Endothelial cell of umbilical vein (primary cell): ENCODE measurements around the gene OR52N4.

Experiments used
- EZH2 ChIP-seq: IDR thresholded peaks from 2 replicates; pipeline ENCODE4 v1.6.1; 2012; ENCODE audit warnings: borderline replicate concordance, low read depth, mild to moderate bottlenecking, moderate library complexity, low read length, inconsistent platforms; ENCODE audit not compliant: severe bottlenecking
- FOS ChIP-seq: IDR thresholded peaks from 2 replicates; pipeline ENCODE4 v1.6.1; 2011; ENCODE audit warnings: mild to moderate bottlenecking, low read length, moderate library complexity, borderline replicate concordance; ENCODE audit not compliant: insufficient read depth
- GATA2 ChIP-seq: IDR thresholded peaks from 2 replicates; pipeline ENCODE4 v1.7.0; 2011; ENCODE audit warnings: low read depth, mild to moderate bottlenecking, moderate library complexity, mixed read lengths, low read length; ENCODE audit not compliant: insufficient read length, insufficient read depth
- JUN ChIP-seq: IDR thresholded peaks from 2 replicates; pipeline ENCODE4 v1.6.1; 2011; ENCODE audit warnings: borderline replicate concordance, low read depth; ENCODE audit not compliant: insufficient read length, insufficient read depth
- MYC ChIP-seq: IDR thresholded peaks from one replicate; pipeline ENCODE4 v1.6.1; 2011; ENCODE audit warnings: mild to moderate bottlenecking, low read depth, low read length
- POLR2A ChIP-seq: IDR thresholded peaks from 2 replicates; pipeline ENCODE4 v1.6.1; 2012; ENCODE audit warnings: low read depth, mild to moderate bottlenecking, control low read depth, low read length
- POLR2AphosphoS5 ChIP-seq: IDR thresholded peaks from 2 replicates; pipeline ENCODE4 v1.6.1; 2012; ENCODE audit warnings: low read depth, mild to moderate bottlenecking, control low read depth, low read length, moderate library complexity; ENCODE audit not compliant: insufficient read depth
- TF ChIP-seq, protein P1 (sequence below): IDR thresholded peaks from 2 replicates; pipeline ENCODE4 v1.6.1; 2011; ENCODE audit not compliant: insufficient read depth, insufficient read length
- TF ChIP-seq, protein P2 (sequence below), 2 donors: IDR thresholded peaks; 1 replicate in 1 of 2; 2 replicates in 1 of 2; pipeline ENCODE4 v1.5.1; 2011; ENCODE audit warnings: low read length in 2 of 2, mild to moderate bottlenecking in 2 of 2, moderate library complexity in 2 of 2, control low read depth in 1 of 2, inconsistent platforms in 1 of 2, low read depth in 1 of 2; ENCODE audit not compliant: insufficient read depth in 1 of 2; ENCODE audit errors: extremely low read depth in 1 of 2

DNA sequence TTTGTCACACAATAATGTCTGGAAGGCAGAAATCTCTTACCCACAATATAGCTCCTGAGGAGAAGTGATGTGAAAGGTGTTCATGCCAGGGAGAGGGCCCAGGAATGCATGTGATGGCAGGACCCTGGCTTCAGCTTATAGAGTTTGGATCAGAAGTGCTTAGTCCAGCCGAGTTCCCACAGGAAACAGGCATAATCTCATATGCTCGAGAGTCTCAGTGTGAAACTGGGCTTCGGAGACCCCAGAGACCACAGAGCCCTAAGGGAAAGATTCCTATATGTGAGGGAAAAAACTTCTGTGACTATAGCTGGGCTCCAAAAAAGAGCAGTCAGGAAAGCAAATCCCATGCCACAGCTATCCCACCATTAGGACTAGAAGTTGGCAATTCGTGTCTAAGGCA is 29.2 kb downstream of the OR52N4 start, which contains the start of gene OR52N5:
- TF ChIP-seq POLR2AphosphoS5 (no peak), FOS (no peak), POLR2A (no peak), JUN (no peak), EZH2 (no peak), MYC (no peak), GATA2 (no peak)
- TF ChIP-seq, protein P1, sequence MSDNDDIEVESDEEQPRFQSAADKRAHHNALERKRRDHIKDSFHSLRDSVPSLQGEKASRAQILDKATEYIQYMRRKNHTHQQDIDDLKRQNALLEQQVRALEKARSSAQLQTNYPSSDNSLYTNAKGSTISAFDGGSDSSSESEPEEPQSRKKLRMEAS: no peak
- TF ChIP-seq, protein P2, sequence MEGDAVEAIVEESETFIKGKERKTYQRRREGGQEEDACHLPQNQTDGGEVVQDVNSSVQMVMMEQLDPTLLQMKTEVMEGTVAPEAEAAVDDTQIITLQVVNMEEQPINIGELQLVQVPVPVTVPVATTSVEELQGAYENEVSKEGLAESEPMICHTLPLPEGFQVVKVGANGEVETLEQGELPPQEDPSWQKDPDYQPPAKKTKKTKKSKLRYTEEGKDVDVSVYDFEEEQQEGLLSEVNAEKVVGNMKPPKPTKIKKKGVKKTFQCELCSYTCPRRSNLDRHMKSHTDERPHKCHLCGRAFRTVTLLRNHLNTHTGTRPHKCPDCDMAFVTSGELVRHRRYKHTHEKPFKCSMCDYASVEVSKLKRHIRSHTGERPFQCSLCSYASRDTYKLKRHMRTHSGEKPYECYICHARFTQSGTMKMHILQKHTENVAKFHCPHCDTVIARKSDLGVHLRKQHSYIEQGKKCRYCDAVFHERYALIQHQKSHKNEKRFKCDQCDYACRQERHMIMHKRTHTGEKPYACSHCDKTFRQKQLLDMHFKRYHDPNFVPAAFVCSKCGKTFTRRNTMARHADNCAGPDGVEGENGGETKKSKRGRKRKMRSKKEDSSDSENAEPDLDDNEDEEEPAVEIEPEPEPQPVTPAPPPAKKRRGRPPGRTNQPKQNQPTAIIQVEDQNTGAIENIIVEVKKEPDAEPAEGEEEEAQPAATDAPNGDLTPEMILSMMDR (IDR thresholded peaks at IDR 0.05; ENCODE audit: extremely low read depth in 1 of 2, insufficient read depth in 1 of 2, low read depth in 1 of 2, low read length in 2 of 2): no peak
